ENCODE data around the gene TRPT1. TPM values are rescaled to one million over a fixed set of nuclear protein-coding genes. Genes with fewer than 3 reads are reported as not detected.

The TRPT1 gene
- total and polyA plus RNA-seq, 9 of the 15 experiments (the other 6 are each of a cell fraction or from before 2014, with no cell fraction given): 4.6 to 41.7 (median 23.1) TPM

GRCh38 chr11:64268025-64268892, 42.3 kb upstream of the TRPT1 start (continued):
- no peak for TF ChIP-seq PBX2 (CRISPR knock-in tag; IDR thresholded peaks at IDR 0.05; ENCODE audit: low read depth)
- TF ChIP-seq PBX2 (tag; conservative IDR thresholded peaks at IDR 0.05; ENCODE audit: low read depth): no peak
- TF ChIP-seq RBFOX2 (IDR thresholded peaks at IDR 0.05; ENCODE audit: low read depth, low read length): peak; percentile 38; the same call in 1 of the 2 replicates
- peak; percentile 90 for TF ChIP-seq ETV1 (tag; conservative IDR thresholded peaks at IDR 0.05; ENCODE audit: low read depth)
- no peak for TF ChIP-seq ZBTB9 (CRISPR knock-in tag; IDR thresholded peaks at IDR 0.05)
- TF ChIP-seq AFF4 (CRISPR knock-in tag; IDR thresholded peaks at IDR 0.05): no peak
- TF ChIP-seq SNRNP70 (optimal IDR thresholded peaks at IDR 0.05; ENCODE audit: low read depth, low read length): no peak
- TF ChIP-seq ZNF592 (IDR thresholded peaks at IDR 0.05): peak; percentile 2; the same call in 1 of the 2 replicates
- TF ChIP-seq MLLT1 (IDR thresholded peaks at IDR 0.05): no peak
- no peak for TF ChIP-seq TOE1 (IDR thresholded peaks at IDR 0.05; ENCODE audit: borderline replicate concordance)
- 0 out of 2 replicates have a peak, but pooled peaks have one; percentile 48 for TF ChIP-seq TOE1 (CRISPR knock-in tag; IDR thresholded peaks at IDR 0.05; ENCODE audit: borderline replicate concordance, low read depth)
